Stomach (tissue), 4 donors: Measurements from ENCODE around the gene APP.

Experiments used
- CTCF ChIP-seq, 7 experiments: fragments of 450-650 bp in 4 of 7; fragments of 200-600 bp in 3 of 7; sonication (generic) in 3 of 7; IDR thresholded peaks; one replicate each; pipeline ENCODE4 v1.5.1; 2016 to 2019; ENCODE audit warnings: antibody characterized with exemption in 7 of 7, control low read depth in 2 of 7, mild to moderate bottlenecking in 1 of 7
- EP300 ChIP-seq: sonication (generic); formaldehyde crosslinking; IDR thresholded peaks from one replicate; pipeline ENCODE4 v1.6.1; 2017; ENCODE audit warnings: antibody characterized with exemption
- POLR2A ChIP-seq, 4 donors: fragments of 450-650 bp; IDR thresholded peaks; one replicate each; pipeline ENCODE4 v1.6.1; 2016; ENCODE audit warnings: antibody characterized with exemption in 4 of 4, control low read depth in 2 of 4, mild to moderate bottlenecking in 1 of 4, moderate library complexity in 1 of 4
- POLR2AphosphoS5 ChIP-seq, 3 donors: sonication (generic); formaldehyde crosslinking; IDR thresholded peaks; one replicate each; pipeline ENCODE4 v1.6.1; 2016; ENCODE audit warnings: antibody characterized with exemption in 3 of 3

- TF ChIP-seq CTCF (IDR thresholded peaks at IDR 0.05) (no peak), POLR2A (IDR thresholded peaks at IDR 0.05) (no peak), POLR2AphosphoS5 (IDR thresholded peaks at IDR 0.05) (no peak), EP300 (no peak)
Observed at GRCh38 chr21:25905126-25905525, 265.4 kb downstream of the APP start.
